Kidney epithelial cell (primary cell): ENCODE measurements around the gene HNF1A. TPM values are rescaled to one million over a fixed set of nuclear protein-coding genes. Genes with fewer than 3 reads are reported as not detected.

Experiments
- DNase-seq: peaks from one replicate; pipeline ENCODE4 v3.0.0-alpha.2; 2010; ENCODE audit warnings: low read depth
- H3K27me3 ChIP-seq: 2 replicates; pipeline ENCODE4 v1.6.0; 2011; ENCODE audit warnings: low read length; ENCODE audit not compliant: control insufficient read depth, insufficient read depth
- H3K36me3 ChIP-seq: 2 replicates; pipeline ENCODE4 v1.5.1; 2011; ENCODE audit warnings: low read length; ENCODE audit not compliant: control insufficient read depth, insufficient read depth
- H3K4me3 ChIP-seq: 2 replicates; pipeline ENCODE4 v1.5.1; 2011; ENCODE audit warnings: low read depth, mild to moderate bottlenecking, control low read depth, low read length
- total RNA-seq: library from RNA; depleted of rRNA; stranded (reverse); fragments of >200 nt; gene quantifications from 2 replicates; pipeline ENCODE4 v1.2.3, GENCODE V29; 2015
- TF ChIP-seq, protein P1 (sequence below): IDR thresholded peaks from 2 replicates; pipeline ENCODE4 v1.5.1; 2011; ENCODE audit warnings: mild to moderate bottlenecking, moderate library complexity, low read length, control low read depth, inconsistent platforms; ENCODE audit not compliant: insufficient read depth, poor library complexity, severe bottlenecking

HNF1A gene
- total RNA-seq, 1 donor from 2014 or later = 0.25 TPM

DNA sequence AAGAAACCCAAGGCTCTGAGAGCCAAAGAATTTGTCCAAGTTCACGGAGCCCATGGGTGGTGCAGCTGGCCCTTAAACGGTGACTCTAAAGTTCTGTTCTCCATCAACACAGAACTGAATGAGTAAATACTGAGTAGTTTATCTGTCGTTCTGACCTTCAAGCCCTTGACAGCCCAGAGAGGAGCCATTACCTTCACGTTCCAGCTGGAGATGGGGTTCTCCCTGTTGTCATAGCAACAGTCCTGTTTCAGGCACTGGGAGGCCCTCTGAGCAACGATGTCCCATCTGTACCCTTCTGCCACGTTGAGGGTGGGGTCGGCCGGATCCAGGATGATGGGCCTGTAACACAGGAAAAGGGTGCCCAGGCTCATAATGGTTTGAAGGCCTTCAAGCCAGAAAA, 45.5 kb downstream of the HNF1A start:
- TF ChIP-seq, protein P1, sequence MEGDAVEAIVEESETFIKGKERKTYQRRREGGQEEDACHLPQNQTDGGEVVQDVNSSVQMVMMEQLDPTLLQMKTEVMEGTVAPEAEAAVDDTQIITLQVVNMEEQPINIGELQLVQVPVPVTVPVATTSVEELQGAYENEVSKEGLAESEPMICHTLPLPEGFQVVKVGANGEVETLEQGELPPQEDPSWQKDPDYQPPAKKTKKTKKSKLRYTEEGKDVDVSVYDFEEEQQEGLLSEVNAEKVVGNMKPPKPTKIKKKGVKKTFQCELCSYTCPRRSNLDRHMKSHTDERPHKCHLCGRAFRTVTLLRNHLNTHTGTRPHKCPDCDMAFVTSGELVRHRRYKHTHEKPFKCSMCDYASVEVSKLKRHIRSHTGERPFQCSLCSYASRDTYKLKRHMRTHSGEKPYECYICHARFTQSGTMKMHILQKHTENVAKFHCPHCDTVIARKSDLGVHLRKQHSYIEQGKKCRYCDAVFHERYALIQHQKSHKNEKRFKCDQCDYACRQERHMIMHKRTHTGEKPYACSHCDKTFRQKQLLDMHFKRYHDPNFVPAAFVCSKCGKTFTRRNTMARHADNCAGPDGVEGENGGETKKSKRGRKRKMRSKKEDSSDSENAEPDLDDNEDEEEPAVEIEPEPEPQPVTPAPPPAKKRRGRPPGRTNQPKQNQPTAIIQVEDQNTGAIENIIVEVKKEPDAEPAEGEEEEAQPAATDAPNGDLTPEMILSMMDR = no peak
- Histone ChIP-seq H3K27me3 (no peaks in the 10 kb centered on the region), H3K4me3 (no peak overlapping the region), H3K36me3 (no peaks in the 10 kb centered on the region)
- no peak for DNase-seq

DNA sequence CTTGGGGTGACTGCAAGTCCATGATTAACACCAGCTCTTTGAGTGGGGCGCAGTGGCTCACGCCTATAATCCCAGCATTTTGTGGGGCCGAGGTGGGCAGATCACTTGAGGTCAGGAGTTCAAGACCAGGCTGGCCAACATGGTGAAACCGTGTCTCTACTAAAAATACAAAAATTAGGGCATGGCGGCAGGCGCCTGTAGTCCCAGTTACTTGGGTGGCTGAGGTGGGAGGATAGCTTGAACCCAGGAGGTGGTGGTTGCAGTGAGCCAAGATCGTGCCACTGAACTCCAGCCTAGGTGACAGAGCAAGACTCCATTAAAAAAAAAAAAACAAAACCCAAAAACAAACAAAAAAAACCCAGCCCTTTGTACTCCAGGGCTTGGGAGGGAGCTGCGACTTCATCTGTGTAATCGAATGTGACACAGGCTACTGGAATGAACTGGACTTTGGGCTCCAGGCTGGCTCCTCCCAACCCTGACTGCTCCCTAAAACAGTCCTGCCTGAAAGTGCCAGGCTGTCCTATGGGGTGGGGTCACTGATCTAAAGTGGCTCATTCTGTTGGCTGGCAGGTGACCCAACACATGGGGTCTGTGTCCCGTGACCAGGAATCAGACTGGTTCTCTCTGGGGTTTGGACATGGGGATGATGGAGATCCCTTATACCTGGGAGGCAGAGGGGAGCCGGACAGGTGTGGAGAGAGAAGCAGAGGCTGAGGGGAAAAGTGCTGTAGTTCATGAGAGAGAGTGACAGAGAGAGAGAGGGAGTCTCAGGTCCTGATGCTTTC, 47.3 kb downstream of the HNF1A start:
- TF ChIP-seq, protein P1 = no peak
- no peaks in the 10 kb centered on the region for H3K36me3 ChIP-seq
- H3K27me3 ChIP-seq = no peaks in the 10 kb centered on the region
- no peak overlapping the region for H3K4me3 ChIP-seq
- no peak for DNase-seq

DNA sequence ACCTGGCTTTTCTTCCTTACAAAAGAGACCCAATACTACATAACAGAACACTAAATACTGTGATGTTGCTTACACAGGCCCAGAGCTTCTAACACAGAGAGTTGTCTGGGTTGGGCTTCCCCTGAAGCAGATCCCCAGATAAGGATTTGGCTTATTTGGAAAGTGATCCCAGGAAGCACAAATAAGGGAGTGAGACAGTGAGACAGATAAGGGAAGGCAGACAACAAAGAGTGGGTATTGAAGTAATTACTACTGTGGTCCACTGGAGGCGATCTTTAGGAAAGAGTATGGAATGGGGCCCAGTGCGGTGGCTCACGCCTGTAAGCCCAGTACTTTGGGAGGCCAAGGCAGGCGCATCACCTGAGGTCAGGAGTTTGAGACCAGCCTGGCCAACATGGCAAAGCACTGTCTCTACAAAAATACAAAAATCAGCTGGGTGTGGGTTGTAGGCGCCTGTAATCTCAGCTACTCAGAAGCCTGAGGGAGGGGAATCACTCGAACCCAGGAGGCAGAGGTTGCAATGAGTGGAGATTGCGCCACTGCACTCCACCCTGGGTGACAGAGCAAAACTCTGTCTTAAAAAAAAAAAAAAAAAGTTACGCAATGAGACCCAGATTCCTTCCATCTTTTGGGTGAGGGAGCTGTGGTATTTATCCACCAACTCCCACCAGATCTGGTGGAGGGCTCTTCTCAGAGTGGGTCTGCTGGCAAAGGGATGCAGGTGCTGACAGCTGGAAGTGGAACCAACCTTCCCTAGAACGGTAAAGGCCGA, 48.1 kb downstream of the HNF1A start:
- TF ChIP-seq, protein P1 = no peak
- Histone ChIP-seq H3K4me3 (no peak overlapping the region), H3K27me3 (no peaks in the 10 kb centered on the region), H3K36me3 (no peaks in the 10 kb centered on the region)
- DNase-seq = no peak

DNA sequence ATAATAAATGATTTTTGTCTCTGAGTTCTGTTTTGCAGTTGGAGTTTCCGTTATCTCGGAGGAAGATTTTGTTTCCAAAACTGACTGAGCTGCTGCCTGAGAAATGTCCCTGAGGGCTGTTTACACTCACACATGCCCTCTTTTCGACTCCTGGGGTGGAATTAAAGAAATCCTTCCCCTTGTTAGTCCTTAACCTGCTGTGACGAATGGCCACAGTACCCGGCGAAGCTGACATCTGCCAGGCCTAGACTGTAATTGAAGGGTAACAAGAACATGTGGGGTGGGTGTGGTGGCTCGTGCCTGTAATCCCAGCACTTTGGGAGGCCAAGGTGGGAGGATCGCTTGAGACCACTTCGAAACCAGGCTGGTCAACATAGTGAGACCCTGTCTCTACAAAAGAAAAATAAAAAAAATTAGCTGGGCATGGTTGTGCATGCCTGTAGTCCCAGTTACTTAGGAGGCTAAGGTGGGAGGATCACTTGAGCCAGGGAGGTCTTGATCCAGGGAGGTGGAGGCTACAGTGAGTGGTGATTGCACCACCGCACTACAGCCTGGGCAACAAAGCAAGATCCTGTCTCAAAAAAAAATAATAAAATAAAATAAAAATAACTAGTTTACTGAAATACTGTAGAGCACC, 52.4 kb downstream of the HNF1A start:
- TF ChIP-seq, protein P1 = no peak

DNA sequence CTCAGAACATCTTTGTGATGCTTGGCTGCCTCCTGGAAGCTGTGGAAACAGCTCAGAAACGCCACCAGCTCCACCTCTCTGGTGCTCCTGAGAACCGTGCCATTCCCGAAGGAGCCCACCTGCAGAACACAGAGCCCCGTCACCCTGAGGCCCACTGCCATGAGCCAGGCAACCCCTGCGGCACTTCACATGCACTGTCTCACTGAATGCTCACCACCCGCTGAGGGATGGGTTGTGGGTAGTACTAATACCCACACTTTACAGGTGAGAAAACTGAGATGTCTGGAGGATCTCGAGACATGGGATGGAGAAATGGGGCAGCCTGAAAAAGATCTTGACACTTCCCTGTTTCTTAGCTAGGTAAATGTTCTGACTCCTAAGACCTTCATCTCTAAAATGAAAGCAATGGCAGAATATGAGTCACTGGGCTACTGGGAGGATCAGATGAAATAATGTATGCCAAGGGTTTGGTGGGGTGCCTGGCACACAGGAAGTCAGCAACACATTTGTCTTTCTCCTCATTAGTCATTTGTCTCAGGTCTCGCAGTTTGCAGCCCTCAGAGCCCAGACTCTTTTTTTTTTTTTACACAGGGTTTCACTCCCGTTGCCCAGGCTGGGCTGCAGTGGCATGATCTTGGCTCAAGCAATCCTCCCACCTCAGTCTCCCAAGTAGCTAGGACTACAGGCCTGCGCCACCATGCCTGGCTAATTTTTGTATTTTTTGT, 55.4 kb downstream of the HNF1A start:
- DNase-seq = peak; percentile 78
- Histone ChIP-seq H3K27me3 (no peaks in the 10 kb centered on the region), H3K4me3 (no peak overlapping the region), H3K36me3 (no peaks in the 10 kb centered on the region)
- TF ChIP-seq, protein P1 = no peak

More for the DNA sequence above, 52.4 kb downstream of the HNF1A start:
- Histone ChIP-seq H3K36me3 (no peaks in the 10 kb centered on the region), H3K4me3 (no peak overlapping the region), H3K27me3 (no peaks in the 10 kb centered on the region)
- no peak for DNase-seq
